GM18517 (cell line): ENCODE data around the gene PLD4.
"Not testable (repeated sequence)": the region's sequence is repeated elsewhere in the genome, so short reads cannot be mapped to it uniquely, and the experiment has no call there.

Source experiments
- ATAC-seq: cut with Tn5 transposase; IDR thresholded peaks from one replicate; pipeline ENCODE4 v1.9.1; 2021; ENCODE audit warnings: mild to moderate bottlenecking, moderate library complexity; ENCODE audit not compliant: unreplicated experiment

The PLD4 gene

DNA sequence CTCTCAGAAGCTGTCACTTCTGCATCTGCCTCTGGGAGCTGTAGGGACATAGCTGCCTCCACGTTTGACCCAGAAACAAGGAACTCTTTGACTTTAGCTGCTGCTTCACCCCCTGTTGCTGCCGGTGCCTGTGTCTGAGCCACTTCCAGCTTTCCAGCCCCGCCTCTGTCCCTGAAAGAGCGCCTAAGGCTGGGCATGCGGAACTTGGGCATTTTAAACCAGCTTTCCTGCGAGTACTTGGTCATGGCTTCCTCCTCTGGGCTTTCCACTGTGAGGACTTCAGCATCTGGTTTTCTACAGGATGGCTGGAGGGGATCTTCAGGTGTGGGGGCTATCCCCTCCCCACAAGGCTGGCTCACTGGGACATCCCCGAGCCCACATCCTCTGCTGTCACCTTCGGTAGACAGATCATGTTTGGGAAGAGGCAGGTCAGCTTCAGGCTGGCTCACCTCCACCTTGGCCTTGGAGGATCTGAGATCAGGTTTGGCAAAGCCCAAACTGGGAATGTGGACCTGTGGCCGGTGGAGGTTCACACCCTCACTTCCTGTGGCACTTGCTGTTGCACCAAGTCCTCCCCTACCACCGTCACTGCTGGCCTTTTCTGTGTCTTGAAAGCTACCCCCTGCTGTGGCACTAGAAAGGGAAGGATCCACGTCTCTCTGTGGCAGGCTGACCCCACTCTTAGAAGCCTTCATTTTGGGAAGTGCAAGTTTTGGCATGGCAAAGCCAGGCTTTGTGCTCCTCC is 15.2 kb downstream of the PLD4 start:
- no peak for ATAC-seq

DNA sequence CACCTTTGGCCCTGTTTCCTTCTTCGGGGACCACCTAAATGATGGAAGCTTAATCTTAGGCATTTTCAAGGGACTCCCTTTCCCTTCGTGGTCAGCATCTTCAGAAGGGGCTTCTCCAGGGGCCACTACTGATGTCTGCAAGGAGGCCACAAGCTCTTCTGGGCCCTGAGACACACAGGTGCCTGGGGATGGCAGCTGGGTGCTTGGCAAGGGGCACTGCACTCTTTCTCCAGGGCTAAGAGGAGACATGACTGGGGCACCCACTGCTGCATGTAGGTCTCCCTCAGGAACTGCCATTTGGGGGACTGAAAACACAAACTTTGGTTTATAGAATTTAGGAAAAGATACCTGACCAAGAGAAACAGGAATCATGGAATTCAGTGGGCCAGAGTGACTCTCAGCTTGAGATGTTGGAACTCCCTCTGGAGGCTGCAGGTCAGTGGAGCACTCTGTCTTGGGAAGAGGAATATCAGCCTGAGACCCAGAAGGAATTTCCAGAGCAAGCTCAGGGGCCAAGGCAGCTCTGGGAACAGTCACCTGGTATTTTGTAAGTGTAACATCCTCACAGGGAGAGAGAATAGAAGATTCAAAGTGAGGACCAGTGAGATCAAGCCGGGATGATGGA is 16.0 kb downstream of the PLD4 start:
- no peak for ATAC-seq

DNA sequence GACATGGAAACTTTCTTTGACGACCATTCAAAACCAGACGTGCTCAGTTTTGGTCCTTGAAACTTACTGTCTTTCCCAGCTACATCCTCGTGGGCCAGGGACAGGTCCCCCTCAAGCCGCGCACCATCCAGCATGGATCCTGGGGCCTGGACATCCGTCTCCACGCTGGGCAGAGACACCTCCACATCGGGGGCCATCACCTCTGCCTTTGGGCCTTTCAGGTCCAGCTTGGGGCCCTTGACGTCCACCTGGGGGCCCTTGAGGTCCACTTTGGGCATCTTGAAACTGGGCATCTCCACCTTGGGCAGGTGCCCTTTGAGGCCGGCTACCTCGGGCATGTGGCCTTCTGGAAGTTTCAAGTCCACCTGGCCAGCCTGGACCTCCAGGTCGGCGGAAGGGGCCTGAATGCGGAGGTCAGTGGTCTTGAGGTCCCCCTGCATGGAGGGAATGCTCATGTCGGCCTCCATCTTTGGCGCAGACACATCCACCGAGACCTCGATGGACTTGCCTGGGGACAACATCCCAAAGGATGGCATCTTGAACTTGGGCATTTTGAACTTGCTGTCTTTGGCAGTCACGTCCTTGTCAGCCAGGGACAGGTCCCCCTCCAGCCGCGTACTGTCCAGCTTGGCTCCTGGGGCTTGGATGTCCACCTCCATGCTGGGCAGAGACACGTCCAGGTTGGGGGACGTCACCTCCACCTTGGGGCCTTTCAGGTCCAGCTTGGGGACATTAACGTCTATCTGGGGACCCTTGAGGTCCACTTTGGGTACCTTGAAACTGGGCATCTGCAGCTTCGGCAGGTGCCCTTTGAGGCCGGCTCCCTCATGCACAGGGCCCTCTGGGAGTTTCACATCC is 17.1 kb downstream of the PLD4 start:
- ATAC-seq: no peak

DNA sequence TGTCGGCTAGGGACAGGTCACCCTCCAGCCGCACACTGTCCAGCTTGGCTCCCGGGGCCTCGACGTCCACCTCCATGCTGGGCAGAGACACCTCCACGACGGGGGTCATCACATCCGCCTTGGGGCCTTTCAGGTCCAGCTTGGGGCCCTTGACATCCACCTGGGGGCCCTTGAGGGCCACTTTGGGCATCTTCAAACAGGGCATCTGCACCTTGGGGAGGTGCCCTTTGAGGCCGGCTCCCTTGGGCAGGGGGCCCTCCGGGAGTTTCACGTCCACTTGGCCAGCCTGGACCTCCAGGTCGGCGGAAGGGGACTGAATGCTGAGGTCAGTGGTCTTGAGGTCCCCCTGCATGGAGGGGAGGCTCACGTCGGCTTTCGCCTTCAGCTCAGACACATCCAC is 17.9 kb downstream of the PLD4 start:
- no peak for ATAC-seq

DNA sequence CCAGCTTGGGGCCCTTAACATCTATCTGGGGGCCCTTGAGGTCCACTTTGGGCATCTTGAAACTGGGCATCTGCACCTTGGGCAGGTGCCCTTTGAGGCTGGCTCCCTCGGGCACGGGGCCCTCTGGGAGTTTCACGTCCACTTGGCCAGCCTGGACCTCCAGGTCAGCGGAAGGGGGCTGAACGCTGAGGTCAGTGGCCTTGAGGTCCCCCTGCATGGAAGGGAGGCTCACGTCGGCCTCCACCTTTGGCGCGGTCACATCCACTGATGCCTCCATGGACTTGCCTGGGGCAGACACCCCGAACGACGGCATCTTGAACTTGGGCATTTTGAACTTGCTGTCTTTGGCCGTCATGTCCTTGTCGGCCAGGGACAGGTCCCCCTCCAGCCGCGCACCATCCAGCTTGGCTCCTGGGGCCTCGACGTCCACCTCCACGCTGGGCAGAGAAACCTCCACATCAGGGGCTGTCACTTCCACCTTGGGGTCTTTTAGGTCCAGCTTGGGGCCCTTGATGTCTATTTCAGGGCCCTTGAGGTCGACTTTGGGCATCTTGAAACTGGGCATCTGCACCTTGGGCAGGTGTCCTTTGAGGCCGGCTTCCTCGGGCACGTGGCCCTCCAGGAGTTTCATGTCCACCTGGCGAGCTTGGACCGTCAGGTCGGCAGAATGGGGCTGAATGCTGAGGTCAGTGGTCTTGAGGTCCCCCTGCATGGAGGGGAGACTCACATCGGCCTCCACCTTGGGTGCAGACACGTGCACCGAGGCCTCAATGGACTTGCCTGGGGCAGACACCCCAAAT is 18.7 kb downstream of the PLD4 start:
- ATAC-seq: not testable (repeated sequence)

DNA sequence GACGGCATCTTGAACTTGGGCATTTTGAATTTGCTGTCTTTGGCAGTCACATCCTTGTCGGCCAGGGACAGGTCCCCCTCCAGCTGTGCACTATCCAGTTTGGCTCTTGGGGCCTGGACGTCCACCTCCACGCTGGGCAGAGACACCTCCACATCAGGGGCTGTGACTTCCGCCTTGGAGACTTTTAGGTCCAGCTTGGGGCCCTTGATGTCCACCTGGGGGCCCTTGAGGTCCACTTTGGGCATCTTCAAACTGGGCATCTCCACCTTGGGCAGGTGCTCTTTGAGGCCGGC is 19.3 kb downstream of the PLD4 start:
- ATAC-seq: not testable (repeated sequence)

GRCh38 chr14:104944436-104945205 is 19.9 kb downstream of the PLD4 start:
- ATAC-seq: not testable (repeated sequence)

DNA sequence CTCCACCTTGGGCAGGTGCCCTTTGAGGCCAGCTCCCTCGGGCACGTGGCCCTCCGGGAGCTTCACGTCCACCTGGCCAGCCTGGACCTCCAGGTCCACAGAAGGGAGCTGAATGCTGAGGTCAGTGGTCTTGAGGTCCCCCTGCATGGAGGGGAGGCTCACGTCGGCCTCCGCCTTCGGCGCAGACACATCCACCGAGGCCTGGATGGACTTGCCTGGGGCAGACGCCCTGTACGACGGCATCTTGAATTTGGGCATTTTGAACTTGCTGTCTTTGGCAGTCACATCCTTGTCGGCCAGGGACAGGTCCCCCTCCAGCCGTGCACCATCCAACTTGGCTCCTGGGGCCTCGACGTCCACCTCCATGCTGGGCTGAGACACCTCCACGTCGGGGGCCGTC is 20.6 kb downstream of the PLD4 start:
- ATAC-seq: not testable (repeated sequence)

- ATAC-seq: not testable (repeated sequence)
Measured at GRCh38 chr14:104945986-104946965, 21.6 kb downstream of the PLD4 start.

DNA sequence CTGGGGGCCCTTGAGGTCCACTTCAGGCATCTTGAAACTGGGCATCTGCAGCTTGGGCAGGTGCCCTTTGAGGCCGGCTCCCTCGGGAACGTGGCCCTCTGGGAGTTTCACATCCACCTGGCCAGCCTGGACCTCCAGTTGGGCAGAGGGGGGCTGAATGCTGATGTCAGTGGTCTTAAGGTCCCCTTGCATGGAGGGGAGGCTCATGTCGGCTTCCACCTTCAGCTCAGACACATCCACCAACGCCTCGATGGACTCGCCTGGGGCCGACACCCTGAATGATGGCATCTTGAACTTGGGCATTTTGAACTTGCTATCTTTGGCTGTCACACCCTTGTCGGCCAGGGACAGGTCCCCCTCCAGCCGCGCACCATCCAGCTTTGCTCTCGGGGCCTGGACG is 22.5 kb downstream of the PLD4 start:
- not testable (repeated sequence) for ATAC-seq

GRCh38 chr14:104947881-104948735 is 23.4 kb downstream of the PLD4 start:
- ATAC-seq: not testable (repeated sequence)

DNA sequence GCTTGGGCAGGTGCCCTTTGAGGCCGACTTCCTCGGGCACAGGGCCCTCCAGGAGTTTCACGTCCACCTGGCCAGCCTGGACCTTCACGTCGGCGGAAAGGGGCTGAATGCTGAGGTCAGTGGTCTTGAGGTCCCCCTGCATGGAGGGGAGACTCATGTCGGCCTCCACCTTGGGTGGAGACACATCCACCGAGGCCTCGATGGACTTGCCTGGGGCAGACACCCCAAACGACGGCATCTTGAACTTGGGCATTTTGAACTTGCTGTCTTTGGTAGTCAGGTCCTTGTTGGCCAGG is 24.0 kb downstream of the PLD4 start:
- no peak for ATAC-seq

DNA sequence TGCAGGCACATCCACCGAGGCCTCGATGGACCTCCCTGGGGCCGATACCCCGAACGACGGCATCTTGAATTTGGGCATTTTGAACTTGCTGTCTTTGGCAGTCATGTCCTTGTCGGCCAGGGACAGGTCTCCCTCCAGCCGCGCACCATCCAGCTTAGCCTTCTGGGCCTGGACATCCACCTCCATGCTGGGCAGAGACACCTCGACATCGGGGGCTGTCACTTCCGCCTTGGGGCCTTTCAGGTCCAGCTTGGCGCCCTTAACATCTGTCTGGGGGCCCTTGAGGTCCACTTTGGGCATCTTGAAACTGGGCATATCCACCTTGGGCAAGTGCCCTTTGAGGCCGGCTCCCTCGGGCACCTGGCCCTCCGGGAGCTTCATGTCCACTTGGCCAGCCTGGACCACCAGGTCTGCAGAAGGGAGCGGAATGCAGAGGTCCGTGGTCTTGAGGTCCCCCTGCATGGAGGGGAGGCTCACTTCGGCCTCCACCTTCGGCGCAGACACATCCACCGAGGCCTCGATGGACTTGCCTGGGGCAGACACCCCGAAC is 24.8 kb downstream of the PLD4 start:
- ATAC-seq: not testable (repeated sequence)

DNA sequence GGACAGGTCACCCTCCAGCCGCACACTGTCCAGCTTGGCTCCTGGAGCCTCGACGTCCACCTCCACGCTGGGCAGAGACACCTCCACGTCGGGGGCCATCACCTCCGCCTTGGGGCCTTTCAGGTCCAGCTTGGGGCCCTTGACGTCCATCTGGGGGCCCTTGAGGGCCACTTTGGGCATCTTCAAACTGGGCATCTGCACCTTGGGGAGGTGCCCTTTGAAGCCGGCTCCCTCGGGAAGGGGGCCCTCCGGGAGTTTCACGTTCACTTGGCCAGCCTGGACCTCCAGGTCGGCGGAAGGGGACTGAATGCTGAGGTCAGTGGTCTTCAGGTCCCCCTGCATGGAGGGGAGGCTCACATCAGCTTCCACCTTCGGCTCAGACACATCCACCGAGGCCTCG is 25.3 kb downstream of the PLD4 start:
- no peak for ATAC-seq

- ATAC-seq: not testable (repeated sequence)
Measured at GRCh38 chr14:104950701-104951100, 26.0 kb downstream of the PLD4 start.

DNA sequence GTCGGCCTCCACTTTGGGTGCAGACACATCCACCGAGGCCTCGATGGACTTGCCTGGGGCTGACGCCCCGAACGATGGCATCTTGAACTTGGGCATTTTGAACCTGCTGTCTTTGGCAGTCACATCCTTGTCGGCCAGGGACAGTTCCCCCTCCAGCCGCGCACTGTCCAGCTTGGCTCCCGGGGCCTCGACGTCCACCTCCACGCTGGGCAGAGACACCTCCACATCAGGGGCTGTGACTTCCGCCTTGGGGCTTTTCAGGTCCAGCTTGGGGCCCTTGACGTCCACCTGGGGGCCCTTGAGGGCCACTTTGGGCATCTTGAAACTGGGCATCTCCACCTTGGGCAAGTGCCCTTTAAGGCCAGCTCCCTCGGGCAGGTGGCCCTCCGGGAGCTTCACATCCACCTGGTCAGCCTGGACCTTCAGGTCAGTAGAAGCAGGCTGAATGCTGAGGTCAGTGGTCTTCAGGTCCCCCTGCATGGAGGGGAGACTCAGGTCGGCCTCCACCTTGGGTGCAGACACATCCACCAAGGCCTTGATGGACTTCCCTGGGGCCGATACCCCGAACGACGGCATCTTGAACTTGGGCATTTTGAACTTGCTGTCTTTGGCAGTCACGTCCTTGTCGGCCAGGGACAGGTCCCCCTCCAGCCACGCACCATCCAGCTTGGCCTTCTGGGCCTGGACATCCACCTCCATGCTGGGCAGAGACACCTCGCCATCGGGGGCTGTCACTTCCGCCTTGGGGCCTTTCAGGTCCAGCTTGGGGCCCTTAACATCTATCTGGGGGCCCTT is 27.4 kb downstream of the PLD4 start:
- not testable (repeated sequence) for ATAC-seq

- ATAC-seq: no peak
Measured at GRCh38 chr14:104953097-104953496, 28.4 kb downstream of the PLD4 start.
